Stimulated activated CD4-positive, alpha-beta T cell treated with anti-CD3 and anti-CD28 coated beads, Interleukin-12 subunit alpha, Interleukin-12 subunit beta, amount 100 ng/mL, for 24 hours (primary cell): ENCODE data around the gene TRABD2A.
"Not testable (repeated sequence)": the region's sequence is repeated elsewhere in the genome, so short reads cannot be mapped to it uniquely, and the experiment has no call there.

Source experiments
- DNase-seq, 2 experiments: peaks; one replicate each; pipeline ENCODE4 v3.0.0-alpha.2; 2020; ENCODE audit warnings: low read depth in 2 of 2

Gene TRABD2A

GRCh38 chr2:84778911-84779690, 101.8 kb downstream of the TRABD2A start:
- DNase-seq: no peak

DNA sequence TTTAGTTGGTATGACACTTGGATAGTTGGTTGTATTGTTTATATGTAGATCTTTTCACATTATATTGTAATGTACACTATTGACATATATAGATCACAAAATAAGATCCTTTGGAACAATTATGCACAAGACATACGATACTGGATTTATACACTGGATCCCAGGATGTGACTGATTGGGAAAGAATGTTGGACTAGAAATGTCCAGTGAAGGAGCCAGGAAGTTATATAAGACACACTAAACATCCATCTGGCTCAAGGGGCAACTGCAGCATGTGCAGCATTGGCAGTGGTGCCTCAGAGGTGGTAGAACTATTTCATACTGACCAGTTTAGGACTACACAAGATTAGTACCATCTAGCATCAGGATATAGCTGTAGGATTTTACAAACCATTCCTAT, 104.9 kb downstream of the TRABD2A start:
- no peak for DNase-seq

GRCh38 chr2:84773562-84773961, 107.3 kb downstream of the TRABD2A start:
- not testable (repeated sequence) for DNase-seq
